GM12878 (cell line): ENCODE data around the gene BBC3. TPM values are rescaled to one million over a fixed set of nuclear protein-coding genes. Genes with fewer than 3 reads are reported as not detected.

Source experiments
- ATAC-seq: fragments of 200-7000 bp; cut with Tn5 transposase; 3 replicates; pipeline ENCODE4 v1.9.1; 2020; ENCODE audit warnings: mild to moderate bottlenecking, moderate library complexity
- BruUV-seq: library from RNA; stranded (reverse); fragments of 400-500 nt; replicated peaks from 2 replicates; lab custom pipeline; 2021; lab: Mats Ljungman, UMichigan
- CTCF ChIA-PET: fragments of 300-600 bp; sonication (Branson Sonifier 250); formaldehyde crosslinking; extraction: SDS; loops from one replicate; lab custom pipeline; 2021; ENCODE audit warnings: inconsistent platforms; lab: Yijun Ruan, JAX
- POLR2A ChIA-PET: fragments of 350-600 bp; formaldehyde crosslinking; extraction: SDS; loops from one replicate; lab custom pipeline; 2021; ENCODE audit warnings: inconsistent platforms; lab: Charles Lee
- RAD21 ChIA-PET: fragments of 300-600 bp; sonication (Branson Sonifier 250); formaldehyde crosslinking; loops from one replicate; lab custom pipeline; 2023; ENCODE audit warnings: antibody characterized with exemption; ENCODE audit not compliant: unreplicated experiment; lab: Charles Lee
- SMC1A ChIA-PET: fragments of 300-600 bp; sonication (Branson Sonifier 250); formaldehyde crosslinking; loops from one replicate; lab custom pipeline; 2023; ENCODE audit not compliant: unreplicated experiment, uncharacterized antibody; lab: Charles Lee
- DNase-seq: peaks from one replicate; pipeline ENCODE4 v3.0.0-alpha.2; 2011; ENCODE audit warnings: low read depth, low spot score
- FAIRE-seq: peaks from 3 replicates; lab custom pipeline; 2011; peaks lifted over from hg19 to GRCh38; lab: Jason Lieb, UNC
- H2AFZ ChIP-seq: 2 replicates; pipeline ENCODE4 v1.6.0; 2011; ENCODE audit warnings: low read depth, low read length, control low read depth; ENCODE audit not compliant: control insufficient read depth
- H3K27ac ChIP-seq: 2 replicates; pipeline ENCODE4 v1.5.1; 2011; ENCODE audit warnings: control low read depth; ENCODE audit not compliant: control insufficient read depth, insufficient read depth
- H3K27me3 ChIP-seq, 2 experiments: replicated peaks in 1 of 2; 2 replicates each; pipeline versions ENCODE4 v1.6.0 to v1.6.1; 2011; ENCODE audit warnings: low read length in 1 of 2; ENCODE audit not compliant: control insufficient read depth in 2 of 2, insufficient read depth in 2 of 2
- H3K36me3 ChIP-seq, 2 experiments: 2 replicates each; pipeline ENCODE4 v1.5.1; 2011; ENCODE audit warnings: low read length in 1 of 2; ENCODE audit not compliant: control insufficient read depth in 2 of 2, insufficient read depth in 2 of 2
- H3K4me1 ChIP-seq: 2 replicates; pipeline ENCODE4 v1.6.1; 2011; ENCODE audit warnings: mild to moderate bottlenecking, low read length, moderate library complexity, mixed read lengths; ENCODE audit not compliant: control insufficient read depth, insufficient read depth
- H3K4me2 ChIP-seq: 2 replicates; pipeline ENCODE4 v1.6.0; 2011; ENCODE audit warnings: control low read depth; ENCODE audit not compliant: control insufficient read depth, insufficient read depth
- H3K4me3 ChIP-seq: fragments of 200-600 bp; sonication (generic); 2 replicates; pipeline ENCODE4 v1.5.1; 2016
- H3K79me2 ChIP-seq: 2 replicates; pipeline ENCODE4 v1.6.0; 2011; ENCODE audit warnings: low read length; ENCODE audit not compliant: control insufficient read depth, insufficient read depth
- H3K9ac ChIP-seq: 2 replicates; pipeline ENCODE4 v1.8.0; 2011; ENCODE audit warnings: low read length, control low read depth, mixed read lengths; ENCODE audit not compliant: control insufficient read depth, insufficient read depth
- H3K9me3 ChIP-seq: replicated peaks from 3 replicates; pipeline ENCODE4 v1.5.1; 2011; ENCODE audit warnings: mild to moderate bottlenecking, low read length; ENCODE audit not compliant: control insufficient read depth, insufficient read depth
- H4K20me1 ChIP-seq: 2 replicates; pipeline ENCODE4 v1.6.0; 2011; ENCODE audit not compliant: control insufficient read depth, insufficient read depth
- CHD2 ChIP-seq: IDR thresholded peaks from 2 replicates; pipeline ENCODE4 v1.6.1; 2011; ENCODE audit warnings: low read depth, low read length, improper control_type of control experiment, borderline replicate concordance
- SMC3 ChIP-seq: IDR thresholded peaks from 2 replicates; pipeline ENCODE4 v1.6.1; 2011; ENCODE audit warnings: low read length, improper control_type of control experiment, borderline replicate concordance
- TAF1 ChIP-seq: IDR thresholded peaks from 2 replicates; pipeline ENCODE4 v1.6.1; 2011; ENCODE audit warnings: mild to moderate bottlenecking, low read depth, low read length, borderline replicate concordance
- TCF12 ChIP-seq: IDR thresholded peaks from 2 replicates; pipeline ENCODE4 v1.6.1; 2011; ENCODE audit warnings: low read depth, mild to moderate bottlenecking, low read length
- WGBS: methylation state at CpG from one replicate; pipeline ENCODE4 v1.1.6; 2016; ENCODE audit warnings: low lambda C conversion rate; ENCODE audit not compliant: insufficient replicate concordance, insufficient coverage; ENCODE audit errors: missing lambda C conversion rate; 5-methylcytosine and 5-hydroxymethylcytosine counted together
- in situ Hi-C: fragments of 300-500 bp; cut with MboI; formaldehyde crosslinking; loops from 9 replicates; pipeline ENCODE4 v1.14.3; 2018; ENCODE audit warnings: mixed read lengths
- intact Hi-C: fragments of 100-400 bp; cut with micrococcal nuclease; formaldehyde crosslinking; loops from one replicate; pipeline ENCODE4 v1.14.2; 2022; ENCODE audit not compliant: unreplicated experiment
- polyA plus RNA-seq, 11 experiments: library from polyadenylated mRNA; depleted of rRNA in 4 of 11; unstranded in 6 of 11; stranded (reverse) in 5 of 11; fragments of >200 nt; fragmentation: Nextera tagmentation in 4 of 11; fragmentation: Illumina TruSeq in 1 of 11; extraction: Ambion mirVana in 4 of 11; extraction: Trizol in 1 of 11; gene quantifications; 1 replicate in 1 of 11; 2 replicates in 10 of 11; pipeline versions ENCODE4 v1.2.1 to v1.2.3, GENCODE V29; 2011 to 2016; ENCODE audit warnings: inconsistent platforms in 2 of 11, missing spikeins in 2 of 11, low read depth in 1 of 11
- total RNA-seq, 4 experiments: library from RNA; depleted of rRNA in 3 of 4; stranded (reverse); fragments of >200 nt in 3 of 4; fragmentation: Illumina TruSeq in 1 of 4; extraction: Trizol in 1 of 4; gene quantifications; 2 replicates each; pipeline versions ENCODE4 v1.2.1 to v1.2.3, GENCODE V29; 2013 to 2021
- TF ChIP-seq, protein P1 (sequence below): fragments of 450-650 bp; IDR thresholded peaks from 2 replicates; pipeline ENCODE4 v1.6.1; 2017; ENCODE audit warnings: borderline replicate concordance

Gene BBC3
- total and polyA plus RNA-seq, 10 of the 15 experiments (the other 5 are each of a cell fraction or from before 2014, with no cell fraction given) = 0.10 to 17.9 (median 7.5) TPM

DNA sequence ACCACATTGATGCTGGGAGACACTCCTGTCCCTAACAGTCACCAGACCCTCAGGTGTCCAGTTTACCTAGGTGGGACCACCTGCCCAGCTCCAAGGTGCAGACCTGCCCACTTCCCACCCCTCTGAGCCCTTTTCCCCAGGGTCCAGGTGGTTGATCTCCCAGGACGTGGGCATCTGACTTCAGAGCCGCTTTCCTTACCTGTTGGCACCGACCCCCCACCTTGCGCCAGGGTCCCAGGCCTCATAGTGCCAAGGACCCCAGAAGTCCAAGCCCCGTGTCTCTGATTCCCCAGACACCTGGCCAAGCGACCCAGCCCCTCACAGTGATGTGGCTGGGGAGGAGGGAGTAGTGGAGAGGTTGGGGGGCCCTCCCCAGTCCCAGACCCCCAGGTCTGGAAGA is 9.6 kb upstream of the BBC3 start:
- peaks cover 1 to 4% of the 10 kb centered on the region in 2 experiments for H3K27me3 ChIP-seq
- WGBS = 81% methylated on average over 6 of the region's 6 CpGs
- no peak overlapping the region; the same call in 1 of the 2 replicates for H3K4me2 ChIP-seq
- H3K4me3 ChIP-seq = no peak overlapping the region
- ChIA-PET RAD21 (interaction anchor here (0.7 to 3.0 kb wide), 2 partner anchors 30 to 1602 kb away, joined by 3 to 12 read pairs; no protein-coding TSS in a partner anchor), CTCF (interaction anchor here (3.6 kb wide), 1 partner anchor 30 kb away, joined by 25 read pairs; no protein-coding TSS in a partner anchor), SMC1A (interaction anchor here (0.9 kb wide), 1 partner anchor 15 kb away, joined by 4 read pairs; no protein-coding TSS in a partner anchor), POLR2A (interaction anchor here (1.3 kb wide), 1 partner anchor 8 kb away, joined by 7 read pairs; no protein-coding TSS in a partner anchor)
- no peak overlapping the region for H2AFZ ChIP-seq
- H3K36me3 ChIP-seq = no peaks in the 10 kb centered on the region
- H4K20me1 ChIP-seq = no peaks in the 10 kb centered on the region
- in situ Hi-C loops = no loop called here
- no TSS peak for BruUV-seq
- no peak overlapping the region for H3K27ac ChIP-seq
- DNase-seq (no peak), ATAC-seq (no peak), FAIRE-seq (no peak)
- intact Hi-C loops = loop anchor here (10.0 kb wide), 1 partner anchor 206 kb away; no protein-coding TSS in a partner anchor
- no peaks in the 10 kb centered on the region; the same call in 2 of the 3 replicates for H3K9me3 ChIP-seq
- H3K9ac ChIP-seq = no peak overlapping the region
- H3K4me1 ChIP-seq = peaks cover 29% of the 10 kb centered on the region
- H3K79me2 ChIP-seq = no peaks in the 10 kb centered on the region
- TF ChIP-seq TAF1 = no peak
- TF ChIP-seq, protein P1, sequence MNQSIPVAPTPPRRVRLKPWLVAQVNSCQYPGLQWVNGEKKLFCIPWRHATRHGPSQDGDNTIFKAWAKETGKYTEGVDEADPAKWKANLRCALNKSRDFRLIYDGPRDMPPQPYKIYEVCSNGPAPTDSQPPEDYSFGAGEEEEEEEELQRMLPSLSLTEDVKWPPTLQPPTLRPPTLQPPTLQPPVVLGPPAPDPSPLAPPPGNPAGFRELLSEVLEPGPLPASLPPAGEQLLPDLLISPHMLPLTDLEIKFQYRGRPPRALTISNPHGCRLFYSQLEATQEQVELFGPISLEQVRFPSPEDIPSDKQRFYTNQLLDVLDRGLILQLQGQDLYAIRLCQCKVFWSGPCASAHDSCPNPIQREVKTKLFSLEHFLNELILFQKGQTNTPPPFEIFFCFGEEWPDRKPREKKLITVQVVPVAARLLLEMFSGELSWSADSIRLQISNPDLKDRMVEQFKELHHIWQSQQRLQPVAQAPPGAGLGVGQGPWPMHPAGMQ = no peak
- TF ChIP-seq TCF12 = no peak
- TF ChIP-seq CHD2 = no peak
- TF ChIP-seq SMC3 = no peak
